Measurements from ENCODE around the gene ZNF200.
"Not testable (repeated sequence)": the region's sequence is repeated elsewhere in the genome, so short reads cannot be mapped to it uniquely, and the experiment has no call there.

ZNF200 gene

DNA sequence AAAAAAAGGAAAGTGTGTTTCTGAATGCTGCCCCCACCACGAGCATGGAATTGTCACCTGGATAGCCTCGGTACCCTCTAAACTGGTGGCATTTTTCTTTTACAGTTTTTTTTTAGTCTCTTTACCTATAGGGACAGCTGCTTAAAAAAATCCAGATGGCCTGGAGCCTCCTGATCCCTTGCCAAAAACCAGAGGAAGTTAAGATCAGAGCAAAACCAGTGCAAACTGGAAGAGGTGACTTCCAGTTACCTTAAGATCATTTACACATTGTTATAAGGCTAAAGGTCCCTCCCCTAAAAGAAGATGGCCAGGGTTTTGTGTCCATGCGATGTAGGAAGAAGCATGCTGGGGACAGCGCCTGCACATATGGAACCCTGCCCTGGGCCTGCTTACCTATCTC, 18.0 kb upstream of the ZNF200 start:
- DNase-seq: no peak

DNA sequence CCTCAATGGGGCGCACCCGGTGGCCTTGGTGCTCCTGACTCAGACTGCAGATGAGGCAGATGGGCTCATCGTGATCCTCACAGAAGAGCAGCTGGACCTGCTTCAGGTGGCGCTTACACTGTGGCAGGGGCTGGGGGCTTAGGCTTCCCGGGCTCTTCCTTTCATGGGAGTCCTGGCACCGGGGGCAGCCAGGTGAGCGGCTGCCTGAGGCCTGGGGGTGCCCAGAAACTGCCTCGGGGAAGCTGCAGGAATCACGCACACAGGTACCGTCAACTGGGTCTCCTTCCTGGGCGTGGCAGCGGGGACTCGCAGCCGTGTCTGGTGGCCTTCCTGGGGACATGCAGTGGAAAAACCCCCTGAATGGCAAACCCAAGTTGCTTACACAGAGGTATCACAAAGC, 14.5 kb upstream of the ZNF200 start:
- DNase-seq: no peak

- no peak for DNase-seq
Measured at GRCh38 chr16:3249020-3249419, 14.1 kb upstream of the ZNF200 start.

DNA sequence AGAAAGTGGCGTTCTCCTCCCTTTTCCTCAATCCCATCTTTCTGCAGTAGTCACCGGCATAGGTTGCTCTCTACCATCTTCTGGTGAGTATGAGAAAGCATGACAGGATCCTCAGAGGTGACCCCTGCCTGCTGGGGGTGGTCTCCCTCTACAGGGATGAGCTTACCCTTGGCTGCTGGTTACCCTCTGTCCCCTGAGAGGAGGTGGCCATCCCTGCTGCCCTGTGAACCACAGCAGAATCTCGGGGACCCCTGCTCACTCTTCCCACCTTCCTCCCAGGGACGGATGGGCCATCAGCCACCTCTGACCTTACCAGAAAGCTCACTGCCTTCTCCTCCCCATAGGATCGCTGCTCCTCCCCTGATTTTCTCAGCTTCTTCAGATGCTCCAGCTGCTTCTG, 13.6 kb upstream of the ZNF200 start:
- DNase-seq: no peak

DNA sequence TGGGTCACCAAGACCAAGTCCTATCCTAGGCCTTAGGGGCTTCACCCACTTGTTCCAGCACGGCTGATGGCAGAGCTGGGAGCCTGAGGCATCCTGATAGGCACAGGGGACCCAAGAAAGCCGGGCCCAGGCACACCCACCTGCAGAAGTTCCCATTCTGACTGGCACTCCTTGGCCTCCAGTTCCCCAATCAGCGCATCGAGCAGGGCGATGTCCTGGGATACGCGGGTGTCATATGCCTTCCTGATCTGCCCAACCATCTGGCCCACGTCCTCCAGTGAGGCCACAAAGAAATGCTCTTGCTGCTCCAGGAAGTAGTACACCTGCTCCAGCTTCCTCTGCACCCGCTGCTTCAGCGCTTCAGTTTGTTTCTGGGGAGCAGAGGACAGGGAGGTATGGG, 11.9 kb upstream of the ZNF200 start:
- no peak for DNase-seq

- no peak for DNase-seq
Measured at GRCh38 chr16:3246002-3246401, 11.0 kb upstream of the ZNF200 start.

DNA sequence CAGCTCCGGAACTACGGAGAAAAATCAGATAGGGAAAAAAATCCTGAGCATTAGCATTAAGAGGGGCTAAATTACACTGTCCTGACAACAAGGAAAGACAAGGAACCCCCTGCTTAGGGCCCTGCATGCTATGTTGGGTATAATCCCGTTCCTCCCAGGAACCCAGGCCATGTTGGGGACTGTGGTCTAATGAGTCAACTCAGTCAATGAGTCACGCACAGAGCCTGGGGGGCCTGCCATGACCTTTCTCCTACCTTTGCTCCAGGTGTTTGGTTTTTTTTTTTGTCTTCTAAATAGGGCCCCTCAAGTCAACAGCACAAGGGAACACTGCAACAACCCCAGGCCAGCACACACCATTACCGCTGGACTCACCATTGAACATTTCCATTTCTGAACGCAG, 8.9 kb upstream of the ZNF200 start:
- no peak for DNase-seq

GRCh38 chr16:3242709-3243108, 7.8 kb upstream of the ZNF200 start:
- no peak for DNase-seq

DNA sequence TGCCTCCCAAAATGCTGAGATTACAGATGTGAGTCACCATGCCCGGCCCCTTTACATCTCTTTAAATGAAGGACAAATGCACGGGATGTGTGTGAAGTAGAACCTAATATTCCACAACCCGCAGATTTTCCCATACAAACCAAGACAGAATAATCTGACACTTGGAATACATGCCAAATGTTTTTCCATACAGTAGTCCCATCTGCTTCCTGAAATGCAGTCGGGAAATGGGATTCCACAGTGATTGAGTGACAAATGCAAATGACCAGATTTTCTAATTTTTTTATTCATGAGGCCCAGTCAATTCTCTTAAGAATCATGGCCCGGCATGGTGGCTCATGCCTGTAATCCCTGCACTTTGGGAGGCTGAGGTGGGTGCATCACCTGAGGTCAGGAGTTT, 6.8 kb upstream of the ZNF200 start:
- no peak for DNase-seq

DNA sequence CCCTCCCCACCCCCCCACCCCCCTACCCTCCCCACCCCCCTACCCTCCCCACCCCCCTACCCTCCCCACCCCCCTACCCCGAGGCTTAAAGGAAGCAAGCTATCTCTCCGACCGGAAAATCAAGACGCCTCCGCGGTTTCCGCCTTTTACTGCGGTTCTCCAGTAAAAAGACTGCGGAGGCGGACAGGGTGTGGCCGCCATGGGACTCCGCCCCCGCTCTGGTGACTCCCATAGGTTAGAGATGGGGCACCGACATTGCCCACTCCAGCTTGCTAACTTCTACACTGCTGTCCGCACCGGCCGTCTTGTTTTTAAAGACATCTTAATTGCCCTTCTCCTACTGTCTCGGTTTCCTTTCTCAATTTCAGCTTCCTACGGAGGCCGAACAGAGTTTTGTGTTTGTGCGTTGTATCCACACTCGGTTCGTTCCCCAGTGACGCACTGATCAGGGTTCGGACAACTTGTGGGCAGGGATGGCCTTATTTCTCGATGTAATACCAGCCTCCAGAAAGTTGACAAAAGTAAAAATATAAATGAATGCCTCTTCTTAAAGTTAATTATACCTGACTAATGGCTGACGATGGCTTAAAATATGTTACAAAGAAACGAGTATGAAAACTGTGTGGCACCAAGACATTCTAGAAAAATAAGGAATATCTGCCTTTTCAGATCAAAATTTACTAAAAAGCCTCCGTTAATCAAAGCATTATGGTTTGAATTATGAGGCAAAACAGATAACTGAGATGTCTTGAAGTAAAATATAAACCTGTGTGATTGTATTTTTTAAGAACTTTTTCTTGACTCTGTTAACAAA, 1.1 kb upstream of the ZNF200 start:
- peak in 2 of 51 donors; percentile 3 to 4 for DNase-seq

DNA sequence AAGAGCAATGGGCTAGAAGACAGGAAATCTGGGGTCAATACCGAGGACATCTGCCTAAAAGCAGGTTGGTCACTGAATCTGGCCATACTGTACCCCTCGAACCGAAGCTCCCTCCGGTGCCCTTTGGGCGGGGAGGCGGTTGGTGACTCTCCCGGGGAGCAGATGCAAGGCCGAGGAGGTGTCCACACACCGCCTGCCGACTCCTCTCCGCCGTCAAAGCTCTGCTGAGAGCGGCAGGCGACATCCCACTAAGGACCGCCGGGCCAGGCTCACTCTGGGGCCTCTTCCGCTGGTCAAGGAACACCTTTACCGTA, 458 bp downstream of the ZNF200 start:
- peak in 1 of 51 donors; percentile 48 for DNase-seq

- DNase-seq: no peak
Measured at GRCh38 chr16:3223913-3224515, 10.9 kb downstream of the ZNF200 start.

GRCh38 chr16:3220839-3221238, 14.1 kb downstream of the ZNF200 start:
- no peak for DNase-seq

GRCh38 chr16:3216263-3216640, 18.7 kb downstream of the ZNF200 start:
- no peak for DNase-seq

DNA sequence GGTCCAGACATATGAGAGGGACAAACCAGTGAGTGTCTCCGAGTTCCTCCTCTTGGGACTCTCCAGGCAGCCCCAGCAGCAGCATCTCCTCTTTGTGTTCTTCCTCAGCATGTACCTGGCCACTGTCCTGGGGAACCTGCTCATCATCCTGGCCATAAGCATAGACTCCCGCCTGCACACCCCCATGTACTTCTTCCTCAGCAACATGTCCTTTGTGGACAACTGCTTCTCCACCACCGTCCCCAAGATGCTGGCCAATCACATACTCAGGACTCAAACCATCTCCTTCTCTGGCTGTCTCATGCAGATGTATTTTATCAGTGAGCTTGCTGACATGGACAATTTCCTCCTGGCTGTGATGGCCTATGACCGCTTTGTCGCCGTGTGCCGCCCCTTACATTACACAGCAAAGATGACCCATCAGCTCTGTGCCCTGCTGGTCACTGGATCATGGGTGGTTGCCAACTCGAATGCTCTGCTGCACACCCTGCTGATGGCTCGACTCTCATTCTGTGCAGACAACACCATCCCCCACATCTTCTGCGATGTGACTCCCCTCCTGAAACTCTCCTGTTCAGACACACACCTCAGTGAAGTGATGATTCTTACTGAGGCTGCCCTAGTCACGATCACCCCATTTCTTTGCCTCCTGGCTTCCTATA, 19.2 kb downstream of the ZNF200 start:
- no peak for DNase-seq

DNA sequence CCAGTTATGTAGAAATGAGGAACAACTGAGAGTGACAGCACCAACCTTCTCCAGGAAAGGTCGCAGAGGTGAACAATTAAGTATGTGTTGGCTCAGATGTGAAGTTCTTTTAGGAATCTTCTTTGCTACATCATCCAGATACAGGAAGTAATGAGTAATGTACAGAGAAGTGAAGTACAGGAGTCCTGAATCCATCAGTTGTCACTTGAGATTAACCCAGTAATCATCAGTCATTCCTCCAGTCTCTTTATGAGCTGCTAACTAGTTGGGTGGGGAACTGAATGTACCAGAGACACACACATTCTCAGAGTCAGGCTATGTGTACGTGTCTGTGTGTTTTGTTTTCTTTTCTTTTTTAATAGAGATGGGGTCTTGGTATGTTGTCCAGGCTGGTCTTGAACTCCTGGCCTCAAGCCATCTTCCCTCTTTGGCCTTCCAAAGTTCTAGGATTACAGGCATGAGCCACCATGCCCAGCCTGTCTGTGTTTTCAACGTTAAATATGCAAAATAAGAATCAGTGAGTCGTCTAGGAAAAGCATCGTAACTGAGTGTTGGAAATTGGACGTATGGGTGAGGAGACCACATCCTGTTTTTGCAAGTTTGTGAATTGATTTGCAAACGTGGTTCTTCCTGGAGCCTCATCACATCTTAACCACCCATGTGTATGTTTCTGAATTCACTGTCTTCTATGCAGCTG, 19.9 kb downstream of the ZNF200 start:
- no peak for DNase-seq

DNA sequence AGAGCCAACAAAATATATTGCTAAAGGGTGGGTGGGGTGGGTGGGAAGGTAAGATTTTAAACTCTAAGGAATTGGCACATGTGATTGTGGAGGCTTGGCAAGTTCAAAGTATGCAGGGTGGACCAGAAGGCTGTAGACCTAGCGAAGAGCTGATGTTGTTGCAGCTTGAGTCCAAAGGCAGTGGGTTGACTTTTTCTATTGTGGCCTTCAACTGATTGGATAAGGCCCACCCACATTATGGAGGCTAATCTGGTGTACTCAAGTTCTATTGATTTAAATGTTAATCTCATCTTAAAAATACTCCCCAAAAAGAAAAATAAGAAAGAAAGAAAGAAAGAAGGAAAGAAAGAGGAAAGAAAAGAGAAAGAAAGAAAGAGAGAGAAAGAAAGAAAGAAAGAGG, 22.4 kb downstream of the ZNF200 start:
- no peak for DNase-seq

DNA sequence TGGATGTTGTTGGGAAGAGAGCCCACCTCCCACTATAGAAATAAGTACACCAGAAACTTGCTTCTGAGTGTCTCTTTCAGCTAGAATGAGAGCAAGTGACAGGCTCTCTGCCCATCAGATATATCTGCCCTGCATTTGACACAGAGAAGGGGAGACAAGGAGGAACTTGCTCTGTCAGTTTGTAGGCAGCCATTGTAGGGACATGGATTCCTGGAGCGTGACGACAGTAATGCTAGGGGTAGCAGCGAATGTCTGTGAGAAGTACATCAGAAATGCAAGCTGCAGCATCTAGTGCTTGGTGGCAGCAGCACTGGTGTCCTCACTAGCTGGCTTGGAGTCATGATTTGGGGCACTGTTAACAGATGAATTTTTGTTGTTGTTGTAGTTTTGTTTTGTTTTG, 23.0 kb downstream of the ZNF200 start:
- DNase-seq: no peak

DNA sequence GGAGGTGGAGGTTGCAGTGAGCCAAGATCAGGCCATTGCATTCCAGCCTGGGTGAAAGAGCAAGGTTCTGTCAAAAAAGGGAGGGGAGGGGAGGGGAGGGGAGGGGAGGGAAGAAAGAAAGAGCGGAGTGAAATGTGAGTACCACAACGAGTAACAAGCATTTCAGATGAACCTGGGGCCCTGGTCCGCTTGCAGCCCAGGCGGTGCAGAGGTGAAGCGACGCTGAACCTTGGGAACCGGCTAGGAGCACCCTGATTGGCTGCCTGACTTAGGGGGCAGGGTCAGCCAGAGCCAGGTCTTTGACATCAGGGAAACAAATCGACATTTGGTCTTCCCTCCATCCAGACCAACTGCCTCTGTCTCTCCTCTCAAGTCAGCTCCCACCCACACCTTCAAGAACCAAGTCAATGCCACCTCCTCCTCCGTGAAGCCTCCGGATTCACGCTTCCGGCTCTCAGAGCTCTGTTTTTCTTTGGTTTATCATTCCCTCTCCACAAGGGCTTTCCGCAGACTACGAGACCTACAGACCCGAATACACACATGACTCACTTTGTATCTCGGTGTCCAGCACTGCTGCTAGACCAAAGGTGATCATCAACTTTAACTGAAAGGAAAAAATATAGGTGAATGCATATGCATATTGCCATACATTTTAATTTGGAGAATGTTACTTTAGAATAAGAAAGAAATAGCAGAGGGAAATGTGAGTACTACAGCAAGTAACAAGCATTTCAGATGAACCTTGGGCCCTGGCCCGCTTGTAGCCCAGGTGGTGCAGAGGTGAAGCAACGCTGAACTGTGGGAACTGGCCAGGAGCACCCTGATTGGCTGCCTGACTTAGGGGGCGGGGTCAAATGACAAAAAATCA, 27.6 kb downstream of the ZNF200 start:
- no peak for DNase-seq

DNA sequence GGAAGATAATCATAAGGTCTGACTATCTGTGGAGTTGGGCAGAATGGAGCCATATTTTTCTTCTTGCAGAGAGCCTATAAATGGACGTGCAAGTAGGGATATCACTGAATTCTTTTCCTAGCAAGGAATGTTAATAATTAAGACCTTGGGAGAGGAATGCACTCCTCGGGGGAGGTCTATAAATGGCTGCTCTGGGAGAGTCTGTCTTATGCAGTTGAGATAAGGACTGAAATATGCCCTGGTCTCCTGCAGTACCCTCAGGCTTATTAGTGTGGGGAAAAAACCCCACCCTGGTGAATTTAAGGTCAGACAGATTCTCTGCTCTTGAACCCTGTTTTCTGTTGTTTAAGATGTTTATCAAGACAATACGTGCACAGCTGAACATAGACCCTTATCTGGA, 29.0 kb downstream of the ZNF200 start:
- DNase-seq: not testable (repeated sequence)

DNA sequence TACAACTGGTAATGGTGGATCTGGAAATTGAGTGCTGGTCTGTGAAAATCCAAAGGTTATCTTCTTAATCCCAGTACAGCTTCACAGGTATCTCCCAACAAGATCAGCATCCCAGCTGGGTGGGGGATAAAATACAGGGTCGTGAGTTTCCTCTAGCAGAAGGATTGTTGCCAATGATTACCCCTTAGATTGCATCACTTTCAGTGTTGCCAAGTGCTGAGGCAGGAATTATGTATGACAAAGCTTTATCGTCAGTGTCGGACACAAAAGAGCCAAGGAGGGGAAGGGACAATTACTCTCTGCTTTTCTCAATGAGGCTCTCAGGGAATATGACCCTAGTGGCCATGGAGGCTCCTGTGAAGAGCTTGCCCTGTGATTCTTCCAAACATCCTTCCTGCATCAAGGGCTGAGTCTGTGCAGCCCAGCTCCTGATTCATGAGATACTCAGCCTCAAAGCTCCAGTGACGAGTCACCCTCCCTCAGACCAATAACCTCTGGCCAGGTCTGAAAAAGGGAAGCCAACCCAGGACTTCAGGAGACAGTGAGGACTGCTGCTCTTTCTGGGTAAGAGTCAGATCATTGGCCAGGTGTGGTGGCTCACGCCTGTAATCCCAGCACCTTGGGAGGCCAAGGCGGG, 31.9 kb downstream of the ZNF200 start:
- no peak for DNase-seq

All from hypothalamus (tissue), 51 donors.